Body of pancreas (tissue), 4 donors: ENCODE measurements around the gene ZRSR2.

Experiments
- POLR2A ChIP-seq, 3 donors: fragments of 450-650 bp; IDR thresholded peaks; one replicate each; pipeline ENCODE4 v1.6.1; 2016; ENCODE audit warnings: antibody characterized with exemption in 3 of 3, mild to moderate bottlenecking in 2 of 3
- TF ChIP-seq, protein P1 (sequence below), 7 experiments: fragments of 450-650 bp in 4 of 7; fragments of 200-600 bp in 3 of 7; sonication (generic) in 3 of 7; IDR thresholded peaks; one replicate each; pipeline ENCODE4 v1.5.1; 2016 to 2019; ENCODE audit warnings: antibody characterized with exemption in 7 of 7

DNA sequence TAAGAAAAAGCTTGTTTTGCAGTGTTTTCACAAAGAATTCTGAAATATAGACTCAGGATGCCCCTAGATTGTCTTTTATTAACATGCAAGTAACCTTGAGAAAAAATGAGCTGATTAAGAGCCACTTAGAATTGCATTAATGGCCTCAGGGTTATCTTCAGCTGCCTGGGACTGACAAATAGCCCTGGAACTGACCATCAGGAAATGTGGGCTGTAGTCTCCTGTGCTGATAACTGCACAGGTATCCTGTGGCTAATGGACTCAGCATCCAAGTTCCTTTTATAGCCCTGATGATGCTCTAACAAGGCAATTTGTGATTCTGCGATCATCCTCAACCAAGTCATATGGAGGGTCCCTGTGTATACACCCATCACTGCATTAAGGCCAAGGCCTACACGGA, 35.2 kb upstream of the ZRSR2 start:
- TF ChIP-seq, protein P1, sequence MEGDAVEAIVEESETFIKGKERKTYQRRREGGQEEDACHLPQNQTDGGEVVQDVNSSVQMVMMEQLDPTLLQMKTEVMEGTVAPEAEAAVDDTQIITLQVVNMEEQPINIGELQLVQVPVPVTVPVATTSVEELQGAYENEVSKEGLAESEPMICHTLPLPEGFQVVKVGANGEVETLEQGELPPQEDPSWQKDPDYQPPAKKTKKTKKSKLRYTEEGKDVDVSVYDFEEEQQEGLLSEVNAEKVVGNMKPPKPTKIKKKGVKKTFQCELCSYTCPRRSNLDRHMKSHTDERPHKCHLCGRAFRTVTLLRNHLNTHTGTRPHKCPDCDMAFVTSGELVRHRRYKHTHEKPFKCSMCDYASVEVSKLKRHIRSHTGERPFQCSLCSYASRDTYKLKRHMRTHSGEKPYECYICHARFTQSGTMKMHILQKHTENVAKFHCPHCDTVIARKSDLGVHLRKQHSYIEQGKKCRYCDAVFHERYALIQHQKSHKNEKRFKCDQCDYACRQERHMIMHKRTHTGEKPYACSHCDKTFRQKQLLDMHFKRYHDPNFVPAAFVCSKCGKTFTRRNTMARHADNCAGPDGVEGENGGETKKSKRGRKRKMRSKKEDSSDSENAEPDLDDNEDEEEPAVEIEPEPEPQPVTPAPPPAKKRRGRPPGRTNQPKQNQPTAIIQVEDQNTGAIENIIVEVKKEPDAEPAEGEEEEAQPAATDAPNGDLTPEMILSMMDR (IDR thresholded peaks at IDR 0.05) = no peak
- no peak for TF ChIP-seq POLR2A (IDR thresholded peaks at IDR 0.05)
